ENCODE measurements around the gene KLF15.
"Not testable (repeated sequence)": the region's sequence is repeated elsewhere in the genome, so short reads cannot be mapped to it uniquely, and the experiment has no call there.

- not testable (repeated sequence) for TF ChIP-seq CTCF (IDR thresholded peaks at IDR 0.05; ENCODE audit: poor library complexity); EZH2 (IDR thresholded peaks at IDR 0.05; ENCODE audit: borderline replicate concordance); EZH2phosphoT487 (IDR thresholded peaks at IDR 0.05; ENCODE audit: low read depth, severe bottlenecking, unreplicated experiment)
Measured at GRCh38 chr3:126331812-126332336, 25.3 kb downstream of the KLF15 start.

All from hepatocyte (in vitro differentiated cells).